HTERT RPE-1 (cell line): ENCODE results near the gene NBEA.

Experiments used
- in situ Hi-C: fragments of 300-500 bp; cut with MboI; formaldehyde crosslinking; loops from 4 replicates; pipeline ENCODE4 v1.14.3; 2020; ENCODE audit warnings: low sequenced_read_pairs

NBEA gene

GRCh38 chr13:35162420-35162819 lies 220.3 kb downstream of the NBEA start:
- in situ Hi-C loops, result no loop called here

DNA sequence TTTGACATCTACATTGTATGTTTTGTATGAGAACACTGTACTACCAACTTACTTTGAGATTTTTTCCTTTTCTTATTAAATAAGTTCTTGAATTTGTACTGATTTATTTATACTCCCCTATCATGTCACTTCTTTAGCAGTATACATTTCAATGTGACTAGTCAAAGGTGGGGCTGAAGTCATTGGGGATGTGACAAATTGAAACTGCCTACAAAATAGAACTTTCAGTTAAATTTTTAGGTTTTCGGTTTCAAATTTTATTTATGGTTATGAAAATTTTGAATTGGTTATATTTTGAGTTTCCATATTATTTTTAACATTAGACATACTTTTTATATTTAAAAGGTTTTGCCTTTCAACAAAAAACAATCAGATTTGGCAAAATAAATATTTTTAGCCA lies 221.6 kb downstream of the NBEA start:
- in situ Hi-C loops, result no loop called here

- in situ Hi-C loops, result no loop called here
These were observed 222.4 kb downstream of the NBEA start for GRCh38 chr13:35164324-35164932.

GRCh38 chr13:35165205-35165604 lies 223.1 kb downstream of the NBEA start:
- in situ Hi-C loops, result no loop called here

GRCh38 chr13:35179494-35179893 lies 237.4 kb downstream of the NBEA start:
- in situ Hi-C loops, result no loop called here

- in situ Hi-C loops, result no loop called here
These were observed 238.0 kb downstream of the NBEA start for GRCh38 chr13:35179920-35180663.

- in situ Hi-C loops, result no loop called here
These were observed 248.2 kb downstream of the NBEA start for GRCh38 chr13:35190241-35190640.

DNA sequence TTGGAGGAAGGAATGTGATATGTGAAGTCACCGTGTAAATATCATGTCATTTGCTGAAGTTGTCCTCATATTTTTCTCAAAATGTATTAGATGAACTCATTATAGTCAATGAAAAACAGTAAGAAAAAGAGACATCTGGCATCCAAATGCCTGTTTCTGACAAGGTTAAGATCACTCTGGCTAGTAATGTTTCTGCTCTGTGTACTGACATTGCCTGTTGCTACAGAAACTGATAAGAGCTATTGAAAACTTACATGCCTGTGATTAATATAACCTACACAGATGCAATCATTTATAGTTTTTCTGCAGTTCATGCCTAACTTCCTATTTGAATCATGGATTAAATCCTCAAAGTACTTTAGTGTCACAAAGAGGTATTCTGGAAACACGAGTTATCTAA lies 249.8 kb downstream of the NBEA start:
- in situ Hi-C loops, result no loop called here

DNA sequence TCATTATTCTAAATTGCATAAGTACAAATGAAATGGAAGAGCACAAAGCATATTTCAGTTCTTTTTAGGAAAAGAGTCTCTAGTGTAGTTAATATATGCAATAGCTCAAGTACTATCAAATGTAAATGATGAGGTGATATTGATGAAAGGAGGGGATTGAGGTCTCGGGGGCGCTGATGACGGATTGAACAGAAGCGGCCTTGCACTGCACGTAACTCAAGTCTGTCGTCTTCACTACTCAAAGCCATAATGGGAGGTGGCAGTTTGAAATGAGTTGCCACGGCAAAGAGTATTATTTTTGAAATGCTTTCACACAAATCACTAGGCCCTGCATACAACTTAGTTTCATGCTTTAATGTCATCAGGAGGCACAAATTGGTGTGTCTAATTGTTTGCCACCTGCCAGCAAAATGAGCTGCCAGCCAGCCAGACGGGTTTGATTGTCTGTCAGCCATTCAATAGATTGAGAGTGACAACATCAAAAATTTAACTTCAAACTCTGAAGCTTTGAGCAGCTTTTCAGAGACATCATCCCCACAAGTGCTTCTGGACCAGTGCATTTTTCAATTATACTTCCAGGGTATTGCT lies 256.6 kb downstream of the NBEA start:
- in situ Hi-C loops, result no loop called here

DNA sequence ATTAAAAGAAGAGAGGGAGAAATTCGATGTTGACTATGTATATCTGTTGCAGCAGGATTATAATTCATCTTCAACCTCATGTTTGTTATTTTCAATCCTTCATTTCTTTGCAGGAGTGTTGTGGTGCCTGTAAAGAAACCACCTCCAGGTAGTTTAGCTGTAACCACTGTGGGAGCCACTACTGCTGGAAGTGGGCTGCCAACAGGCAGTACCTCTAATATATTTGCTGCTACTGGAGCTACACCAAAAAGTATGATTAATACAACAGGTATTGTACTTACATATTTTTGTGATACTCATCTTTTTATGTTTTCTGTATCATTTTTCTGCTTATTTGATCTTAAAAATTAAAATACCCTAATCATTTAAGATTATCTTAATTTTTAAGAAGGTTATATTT lies 266.5 kb downstream of the NBEA start:
- in situ Hi-C loops, result no loop called here

GRCh38 chr13:35210261-35210660 lies 268.2 kb downstream of the NBEA start:
- in situ Hi-C loops, result no loop called here

DNA sequence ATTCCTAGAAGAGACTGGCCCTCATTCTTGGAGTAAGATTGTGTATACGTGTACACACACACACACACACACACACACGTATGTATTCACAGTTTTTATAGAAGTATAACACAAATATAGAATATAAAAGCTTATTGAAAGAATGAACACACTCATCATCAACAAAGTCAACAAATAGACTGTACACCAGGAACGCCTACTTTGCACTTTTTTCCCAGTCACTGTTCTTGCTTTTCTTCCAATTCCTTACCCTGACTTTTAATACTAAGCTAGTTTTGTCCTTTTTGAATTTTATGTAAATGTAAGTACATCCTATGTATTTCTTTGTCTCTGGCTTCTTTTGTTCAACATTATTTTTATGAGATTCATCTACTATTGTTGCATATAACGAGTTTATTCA lies 269.9 kb downstream of the NBEA start:
- in situ Hi-C loops, result no loop called here

GRCh38 chr13:35213911-35214310 lies 271.8 kb downstream of the NBEA start:
- in situ Hi-C loops, result no loop called here

DNA sequence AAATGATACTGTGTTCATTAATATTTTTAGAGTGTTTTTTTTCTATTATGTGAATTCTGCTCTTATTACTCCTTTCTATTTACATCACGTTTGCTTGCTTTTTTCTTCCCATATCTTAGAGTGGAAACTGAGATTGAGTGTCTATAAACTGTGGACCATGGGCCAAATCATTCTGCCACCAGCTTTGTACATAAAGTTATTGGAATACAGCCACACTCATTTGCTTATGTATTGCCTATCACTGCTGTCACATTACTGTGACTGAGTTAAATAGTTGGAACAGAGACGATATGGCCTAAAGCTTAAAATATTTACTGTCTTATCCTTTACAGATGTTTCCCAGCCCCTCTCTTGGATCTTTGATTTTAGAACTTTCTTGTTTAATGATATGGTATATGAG lies 274.1 kb downstream of the NBEA start:
- in situ Hi-C loops, result no loop called here

DNA sequence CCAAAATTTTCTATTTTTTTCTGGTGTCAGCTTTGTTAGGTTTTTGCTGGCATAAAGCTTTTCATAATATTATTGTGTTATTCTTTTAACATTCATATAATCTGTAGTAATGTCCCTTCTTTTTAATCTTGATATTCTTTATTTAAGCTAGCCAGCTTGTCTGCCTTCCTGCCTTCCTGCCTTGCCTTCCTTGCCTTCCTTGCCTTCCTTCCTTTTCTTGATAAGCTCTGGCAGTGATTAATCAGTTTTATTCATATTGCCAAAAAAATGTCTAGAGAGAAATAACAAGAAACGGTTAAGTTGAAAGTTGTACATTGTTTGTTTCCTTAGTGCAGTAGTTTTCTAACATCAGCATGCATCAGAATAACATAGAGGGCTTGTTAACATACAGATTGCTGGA lies 277.0 kb downstream of the NBEA start:
- in situ Hi-C loops, result no loop called here

GRCh38 chr13:35225159-35225558 lies 283.1 kb downstream of the NBEA start:
- in situ Hi-C loops, result no loop called here

DNA sequence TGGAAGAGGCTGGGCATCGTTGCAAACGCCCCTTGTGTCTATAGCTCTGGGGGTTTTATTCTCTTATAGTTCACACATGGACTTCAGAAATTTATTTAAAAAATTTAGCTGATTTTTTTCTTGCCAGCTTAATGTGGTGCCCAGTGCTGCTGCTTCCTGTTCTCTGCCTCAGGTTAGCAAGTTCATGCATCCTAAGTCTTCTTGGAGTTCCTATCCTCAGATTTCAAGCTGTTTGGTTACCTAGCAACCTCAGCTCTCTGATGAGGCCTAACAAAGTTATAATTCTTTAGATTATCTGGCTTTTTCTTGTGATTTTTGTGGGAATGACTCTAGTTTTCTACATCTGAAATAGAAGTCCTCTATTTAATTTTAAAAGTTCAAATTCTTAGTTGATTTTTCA lies 283.5 kb downstream of the NBEA start:
- in situ Hi-C loops, result no loop called here

DNA sequence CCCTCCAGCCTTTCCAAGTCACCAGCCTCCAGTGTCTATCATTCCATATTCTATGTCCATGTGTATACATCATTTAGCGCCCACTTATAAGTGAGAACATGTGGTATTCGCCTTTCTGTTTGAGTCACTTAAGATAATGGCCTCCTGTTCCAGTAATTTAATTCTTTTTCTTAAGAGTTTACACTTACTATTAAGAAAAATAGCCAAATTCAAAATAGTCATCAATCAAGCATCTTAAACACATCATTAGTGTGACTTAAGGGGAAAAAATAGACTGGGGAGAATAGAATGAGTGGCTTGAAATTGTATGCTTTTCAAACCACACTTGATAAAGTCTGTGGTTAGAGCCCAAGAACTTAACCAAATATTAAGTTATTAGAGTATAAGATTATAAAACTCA lies 286.5 kb downstream of the NBEA start:
- in situ Hi-C loops, result no loop called here

DNA sequence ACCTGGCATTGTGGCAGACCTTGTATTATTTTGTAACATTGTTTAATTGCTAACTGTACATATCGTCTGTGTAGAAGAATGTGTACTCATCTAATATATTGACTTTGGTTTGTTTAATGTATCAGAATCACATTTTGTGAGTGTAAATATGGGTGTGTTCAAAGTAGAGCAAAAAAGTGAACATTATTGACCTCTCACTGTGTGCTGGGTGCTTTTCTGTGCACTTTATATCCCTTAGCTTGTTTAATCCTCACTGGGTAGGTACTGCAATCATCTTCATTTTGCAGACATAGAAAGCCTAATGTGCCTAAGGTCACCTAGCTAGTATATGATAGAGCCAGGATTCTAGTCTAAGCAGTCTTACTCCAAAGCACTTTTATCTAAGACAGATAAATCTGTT lies 289.4 kb downstream of the NBEA start:
- in situ Hi-C loops, result no loop called here

DNA sequence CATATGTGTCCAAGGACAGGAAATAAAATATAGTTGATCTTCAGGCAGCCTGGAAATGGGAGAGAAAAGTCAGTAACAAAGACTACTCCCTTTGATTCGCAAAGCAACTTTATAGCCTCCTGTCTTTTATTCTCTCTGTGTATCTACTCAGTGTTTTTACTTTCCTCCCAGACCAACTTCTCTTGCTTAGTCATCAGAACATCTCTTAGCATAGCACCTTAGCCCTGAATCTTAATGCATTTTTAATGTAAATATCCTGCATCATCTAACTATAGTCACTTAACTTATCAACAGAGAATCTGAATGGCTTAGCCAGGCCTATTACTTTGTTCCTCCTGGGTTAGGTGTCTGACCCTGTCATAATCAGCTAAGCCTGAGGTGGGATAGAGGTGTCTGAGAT lies 296.2 kb downstream of the NBEA start:
- in situ Hi-C loops, result no loop called here

DNA sequence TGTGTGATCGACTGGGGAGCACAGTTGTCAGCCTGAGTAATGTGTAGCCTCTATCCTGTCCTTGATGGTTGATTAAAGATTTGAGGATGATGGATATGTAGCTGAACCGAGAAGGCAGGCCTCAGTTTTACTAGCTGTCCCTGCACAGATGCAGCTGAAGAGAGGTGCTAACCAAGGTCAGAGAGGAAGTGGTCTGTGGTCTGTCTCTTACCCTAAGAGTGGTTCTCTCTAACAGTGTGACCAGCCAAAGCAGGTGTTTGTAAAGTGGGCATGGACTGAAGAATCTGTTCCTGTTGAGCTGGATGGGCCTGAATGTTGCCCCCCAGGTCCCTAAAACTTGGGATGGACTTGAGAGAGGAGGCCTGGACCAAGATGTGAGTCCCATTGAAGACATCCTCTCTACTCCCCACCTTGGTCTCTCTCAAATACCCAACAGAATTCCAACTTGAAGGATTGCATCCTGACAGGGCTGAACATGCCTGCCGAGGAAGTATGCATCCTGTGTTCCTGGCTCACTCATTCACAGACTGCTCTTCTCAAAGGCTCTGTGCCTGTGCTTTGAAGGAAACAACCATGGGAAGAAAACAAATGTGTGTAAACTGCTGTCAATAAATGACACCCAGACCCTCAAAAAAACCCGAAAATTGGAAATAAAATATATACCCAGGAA lies 310.6 kb downstream of the NBEA start:
- in situ Hi-C loops, result no loop called here

DNA sequence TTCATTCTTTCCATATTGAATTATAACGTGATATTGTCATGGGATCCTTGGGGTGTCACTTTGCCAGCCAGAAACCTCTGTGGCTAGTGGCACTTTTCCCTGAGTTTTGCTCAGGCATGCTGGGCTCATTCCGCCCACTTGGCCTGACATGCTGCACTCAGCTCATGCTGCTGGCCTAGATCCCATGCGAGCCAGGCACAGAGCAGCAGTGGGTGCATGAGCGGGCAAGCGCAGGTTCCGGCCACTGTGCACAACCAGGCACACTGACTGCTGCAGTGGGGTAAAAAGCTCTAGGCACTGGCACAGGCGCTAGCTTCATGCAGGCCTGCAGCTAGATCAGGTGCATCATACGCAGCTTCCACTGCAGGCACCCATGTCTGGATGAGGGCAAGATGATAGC lies 313.2 kb downstream of the NBEA start:
- in situ Hi-C loops, result no loop called here
